IMR-90 (cell line): ENCODE data around the gene FN1.

Experiments used
- BHLHE40 ChIP-seq: fragments of 150-350 bp; IDR thresholded peaks from 2 replicates; pipeline ENCODE4 v1.6.1; 2016; ENCODE audit warnings: mild to moderate bottlenecking, low read depth, low read length
- CEBPB ChIP-seq: IDR thresholded peaks from 2 replicates; pipeline ENCODE4 v1.6.1; 2012; ENCODE audit warnings: low read depth, low read length, improper control_type of control experiment
- MXI1 ChIP-seq: IDR thresholded peaks from 2 replicates; pipeline ENCODE4 v1.6.1; 2012; ENCODE audit warnings: low read depth, mild to moderate bottlenecking, low read length, moderate library complexity, borderline replicate concordance
- POLR2A ChIP-seq: IDR thresholded peaks from 2 replicates; pipeline ENCODE4 v1.6.1; 2012; ENCODE audit warnings: mild to moderate bottlenecking, low read depth, low read length
- RFX5 ChIP-seq: IDR thresholded peaks from 2 replicates; pipeline ENCODE4 v1.8.0; 2012; ENCODE audit warnings: low read depth, mild to moderate bottlenecking, low read length, moderate library complexity
- SMC3 ChIP-seq: fragments of 150-350 bp; IDR thresholded peaks from 2 replicates; pipeline ENCODE4 v1.6.1; 2016; ENCODE audit warnings: low read depth, mild to moderate bottlenecking, antibody characterized with exemption, low read length, moderate library complexity
- TF ChIP-seq, protein P1 (sequence below): conservative IDR thresholded peaks from 2 replicates; pipeline ENCODE4 v1.5.1; 2012; ENCODE audit warnings: mild to moderate bottlenecking, low read depth, low read length, improper control_type of control experiment
- TF ChIP-seq, protein P2 (sequence below): fragments of 150-350 bp; IDR thresholded peaks from 2 replicates; pipeline ENCODE4 v1.6.1; 2017; ENCODE audit warnings: mild to moderate bottlenecking, antibody characterized with exemption, low read length, low read depth

DNA sequence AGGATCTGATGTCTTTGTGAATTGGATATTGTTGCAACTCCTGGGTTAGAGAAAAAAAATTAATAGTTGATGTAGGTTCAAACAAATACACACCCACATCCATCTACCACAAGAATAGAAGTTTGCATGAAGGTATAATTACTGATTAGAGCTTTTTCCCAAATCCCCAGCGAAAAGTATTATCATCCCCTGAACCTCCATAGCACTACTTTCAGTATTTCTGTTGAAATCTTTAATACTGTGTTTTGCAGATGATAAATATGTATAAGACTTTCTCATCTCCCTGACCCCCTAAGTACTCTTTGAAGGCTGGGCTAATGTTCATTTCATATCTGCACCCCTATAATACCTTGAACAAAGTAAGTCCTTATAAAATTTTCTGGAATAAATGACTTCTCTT is 6.4 kb downstream of the FN1 start:
- TF ChIP-seq, protein P1, sequence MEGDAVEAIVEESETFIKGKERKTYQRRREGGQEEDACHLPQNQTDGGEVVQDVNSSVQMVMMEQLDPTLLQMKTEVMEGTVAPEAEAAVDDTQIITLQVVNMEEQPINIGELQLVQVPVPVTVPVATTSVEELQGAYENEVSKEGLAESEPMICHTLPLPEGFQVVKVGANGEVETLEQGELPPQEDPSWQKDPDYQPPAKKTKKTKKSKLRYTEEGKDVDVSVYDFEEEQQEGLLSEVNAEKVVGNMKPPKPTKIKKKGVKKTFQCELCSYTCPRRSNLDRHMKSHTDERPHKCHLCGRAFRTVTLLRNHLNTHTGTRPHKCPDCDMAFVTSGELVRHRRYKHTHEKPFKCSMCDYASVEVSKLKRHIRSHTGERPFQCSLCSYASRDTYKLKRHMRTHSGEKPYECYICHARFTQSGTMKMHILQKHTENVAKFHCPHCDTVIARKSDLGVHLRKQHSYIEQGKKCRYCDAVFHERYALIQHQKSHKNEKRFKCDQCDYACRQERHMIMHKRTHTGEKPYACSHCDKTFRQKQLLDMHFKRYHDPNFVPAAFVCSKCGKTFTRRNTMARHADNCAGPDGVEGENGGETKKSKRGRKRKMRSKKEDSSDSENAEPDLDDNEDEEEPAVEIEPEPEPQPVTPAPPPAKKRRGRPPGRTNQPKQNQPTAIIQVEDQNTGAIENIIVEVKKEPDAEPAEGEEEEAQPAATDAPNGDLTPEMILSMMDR = no peak
- no peak for TF ChIP-seq SMC3
- TF ChIP-seq CEBPB = no peak
- no peak for TF ChIP-seq POLR2A
- TF ChIP-seq RFX5 = no peak
- TF ChIP-seq, protein P2, sequence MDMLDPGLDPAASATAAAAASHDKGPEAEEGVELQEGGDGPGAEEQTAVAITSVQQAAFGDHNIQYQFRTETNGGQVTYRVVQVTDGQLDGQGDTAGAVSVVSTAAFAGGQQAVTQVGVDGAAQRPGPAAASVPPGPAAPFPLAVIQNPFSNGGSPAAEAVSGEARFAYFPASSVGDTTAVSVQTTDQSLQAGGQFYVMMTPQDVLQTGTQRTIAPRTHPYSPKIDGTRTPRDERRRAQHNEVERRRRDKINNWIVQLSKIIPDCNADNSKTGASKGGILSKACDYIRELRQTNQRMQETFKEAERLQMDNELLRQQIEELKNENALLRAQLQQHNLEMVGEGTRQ = no peak
- TF ChIP-seq BHLHE40 = no peak
- no peak for TF ChIP-seq MXI1
